WTC11 (cell line): Measurements from ENCODE around the gene WDR83. TPM values are rescaled to one million over a fixed set of nuclear protein-coding genes. Genes with fewer than 3 reads are reported as not detected.

ENCODE experiments used
- ATF1 ChIP-seq: sonication (generic); formaldehyde crosslinking; IDR thresholded peaks from 2 replicates; pipeline ENCODE4 v1.8.1; 2023; ENCODE audit warnings: mild to moderate bottlenecking, moderate library complexity, missing genetic modification reagents
- ATF6 ChIP-seq: sonication (generic); formaldehyde crosslinking; IDR thresholded peaks from 2 replicates; pipeline ENCODE4 v1.8.1; 2023; ENCODE audit warnings: mild to moderate bottlenecking, missing genetic modification reagents
- CBFB ChIP-seq: sonication (generic); formaldehyde crosslinking; IDR thresholded peaks from 2 replicates; pipeline ENCODE4 v1.8.1; 2022; ENCODE audit warnings: mild to moderate bottlenecking, low read depth, missing genetic modification reagents
- EMX1 ChIP-seq: fragments of 250-450 bp; sonication (Bioruptor Pico); IDR thresholded peaks from 2 replicates; pipeline ENCODE4 v1.8.0; 2021; ENCODE audit warnings: mild to moderate bottlenecking
- ETV6 ChIP-seq: sonication (generic); formaldehyde crosslinking; IDR thresholded peaks from 2 replicates; pipeline ENCODE4 v1.8.1; 2022; ENCODE audit warnings: mild to moderate bottlenecking, missing genetic modification reagents
- FOXJ3 ChIP-seq: sonication (generic); formaldehyde crosslinking; IDR thresholded peaks from 2 replicates; pipeline ENCODE4 v1.9.0; 2021; ENCODE audit warnings: missing genetic modification reagents, mild to moderate bottlenecking, borderline replicate concordance
- IRF2 ChIP-seq: sonication (generic); formaldehyde crosslinking; IDR thresholded peaks from 2 replicates; pipeline ENCODE4 v1.8.0; 2022; ENCODE audit warnings: low read depth, missing genetic modification reagents, borderline replicate concordance
- JAZF1 ChIP-seq: fragments of 250-450 bp; sonication (Bioruptor Pico); IDR thresholded peaks from 2 replicates; pipeline ENCODE4 v1.9.0; 2021; ENCODE audit warnings: moderate library complexity, mild to moderate bottlenecking, inconsistent platforms
- JUN ChIP-seq: sonication (generic); formaldehyde crosslinking; IDR thresholded peaks from 2 replicates; pipeline ENCODE4 v1.8.0; 2023; ENCODE audit warnings: mild to moderate bottlenecking, missing genetic modification reagents
- MXD4 ChIP-seq: fragments of 250-450 bp; sonication (Bioruptor Pico); IDR thresholded peaks from 2 replicates; pipeline ENCODE4 v1.8.0; 2021; ENCODE audit warnings: mild to moderate bottlenecking, moderate library complexity, borderline replicate concordance
- MYBL2 ChIP-seq: sonication (generic); formaldehyde crosslinking; IDR thresholded peaks from 2 replicates; pipeline ENCODE4 v1.8.1; 2023; ENCODE audit warnings: mild to moderate bottlenecking, moderate library complexity, missing genetic modification reagents
- OVOL2 ChIP-seq: fragments of 250-450 bp; sonication (Bioruptor Pico); IDR thresholded peaks from 2 replicates; pipeline ENCODE4 v1.9.0; 2021; ENCODE audit warnings: mild to moderate bottlenecking, borderline replicate concordance
- PRRX2 ChIP-seq: fragments of 250-450 bp; sonication (Bioruptor Pico); IDR thresholded peaks from 2 replicates; pipeline ENCODE4 v1.8.0; 2021; ENCODE audit warnings: mild to moderate bottlenecking
- TEAD1 ChIP-seq: sonication (generic); formaldehyde crosslinking; IDR thresholded peaks from 2 replicates; pipeline ENCODE4 v1.8.0; 2022; ENCODE audit warnings: mild to moderate bottlenecking, missing genetic modification reagents
- TEAD4 ChIP-seq: sonication (generic); formaldehyde crosslinking; IDR thresholded peaks from 2 replicates; pipeline ENCODE4 v1.8.0; 2022; ENCODE audit warnings: mild to moderate bottlenecking, missing genetic modification reagents
- ZBTB43 ChIP-seq: sonication (generic); formaldehyde crosslinking; IDR thresholded peaks from 2 replicates; pipeline ENCODE4 v1.8.1; 2023; ENCODE audit warnings: mild to moderate bottlenecking, missing genetic modification reagents
- ZNF121 ChIP-seq: sonication (generic); formaldehyde crosslinking; IDR thresholded peaks from 2 replicates; pipeline ENCODE4 v1.8.0; 2023; ENCODE audit warnings: missing genetic modification reagents
- ZNF317 ChIP-seq: sonication (generic); formaldehyde crosslinking; IDR thresholded peaks from 2 replicates; pipeline ENCODE4 v1.8.1; 2023; ENCODE audit warnings: low read depth, mild to moderate bottlenecking, moderate library complexity, missing genetic modification reagents, borderline replicate concordance
- ZNF671 ChIP-seq: fragments of 250-450 bp; sonication (Bioruptor Pico); IDR thresholded peaks from 2 replicates; pipeline ENCODE4 v1.8.0; 2021; ENCODE audit warnings: mild to moderate bottlenecking
- total RNA-seq: library from RNA; stranded (reverse); gene quantifications from 3 replicates; pipeline ENCODE4 v1.2.3, GENCODE V29; 2021
- TF ChIP-seq, protein P1 (sequence below): sonication (generic); formaldehyde crosslinking; IDR thresholded peaks from 2 replicates; pipeline ENCODE4 v1.8.0; 2023; ENCODE audit warnings: missing genetic modification reagents, mild to moderate bottlenecking, borderline replicate concordance
- TF ChIP-seq, protein P2 (sequence below): fragments of 250-450 bp; sonication (Bioruptor Pico); IDR thresholded peaks from 2 replicates; pipeline ENCODE4 v1.9.0; 2021; ENCODE audit warnings: mild to moderate bottlenecking
- TF ChIP-seq, protein P3 (sequence below): fragments of 200-600 bp; IDR thresholded peaks from 2 replicates; pipeline ENCODE4 v1.8.0; 2022; ENCODE audit warnings: antibody characterized with exemption
- TF ChIP-seq, protein P4 (sequence below): sonication (generic); formaldehyde crosslinking; IDR thresholded peaks from 2 replicates; pipeline ENCODE4 v1.8.1; 2023; ENCODE audit warnings: mild to moderate bottlenecking, moderate library complexity, missing genetic modification reagents
- TF ChIP-seq, protein P5 (sequence below): fragments of 250-450 bp; sonication (Bioruptor Pico); IDR thresholded peaks from 2 replicates; pipeline ENCODE4 v1.9.0; 2021; ENCODE audit warnings: moderate library complexity, mild to moderate bottlenecking, inconsistent platforms, borderline replicate concordance

The WDR83 gene
- total RNA-seq, 1 experiment from 2014 or later, result 21.8 TPM

GRCh38 chr19:12669270-12670158, 2.9 kb downstream of the WDR83 start (continued):
- TF ChIP-seq, protein P1, sequence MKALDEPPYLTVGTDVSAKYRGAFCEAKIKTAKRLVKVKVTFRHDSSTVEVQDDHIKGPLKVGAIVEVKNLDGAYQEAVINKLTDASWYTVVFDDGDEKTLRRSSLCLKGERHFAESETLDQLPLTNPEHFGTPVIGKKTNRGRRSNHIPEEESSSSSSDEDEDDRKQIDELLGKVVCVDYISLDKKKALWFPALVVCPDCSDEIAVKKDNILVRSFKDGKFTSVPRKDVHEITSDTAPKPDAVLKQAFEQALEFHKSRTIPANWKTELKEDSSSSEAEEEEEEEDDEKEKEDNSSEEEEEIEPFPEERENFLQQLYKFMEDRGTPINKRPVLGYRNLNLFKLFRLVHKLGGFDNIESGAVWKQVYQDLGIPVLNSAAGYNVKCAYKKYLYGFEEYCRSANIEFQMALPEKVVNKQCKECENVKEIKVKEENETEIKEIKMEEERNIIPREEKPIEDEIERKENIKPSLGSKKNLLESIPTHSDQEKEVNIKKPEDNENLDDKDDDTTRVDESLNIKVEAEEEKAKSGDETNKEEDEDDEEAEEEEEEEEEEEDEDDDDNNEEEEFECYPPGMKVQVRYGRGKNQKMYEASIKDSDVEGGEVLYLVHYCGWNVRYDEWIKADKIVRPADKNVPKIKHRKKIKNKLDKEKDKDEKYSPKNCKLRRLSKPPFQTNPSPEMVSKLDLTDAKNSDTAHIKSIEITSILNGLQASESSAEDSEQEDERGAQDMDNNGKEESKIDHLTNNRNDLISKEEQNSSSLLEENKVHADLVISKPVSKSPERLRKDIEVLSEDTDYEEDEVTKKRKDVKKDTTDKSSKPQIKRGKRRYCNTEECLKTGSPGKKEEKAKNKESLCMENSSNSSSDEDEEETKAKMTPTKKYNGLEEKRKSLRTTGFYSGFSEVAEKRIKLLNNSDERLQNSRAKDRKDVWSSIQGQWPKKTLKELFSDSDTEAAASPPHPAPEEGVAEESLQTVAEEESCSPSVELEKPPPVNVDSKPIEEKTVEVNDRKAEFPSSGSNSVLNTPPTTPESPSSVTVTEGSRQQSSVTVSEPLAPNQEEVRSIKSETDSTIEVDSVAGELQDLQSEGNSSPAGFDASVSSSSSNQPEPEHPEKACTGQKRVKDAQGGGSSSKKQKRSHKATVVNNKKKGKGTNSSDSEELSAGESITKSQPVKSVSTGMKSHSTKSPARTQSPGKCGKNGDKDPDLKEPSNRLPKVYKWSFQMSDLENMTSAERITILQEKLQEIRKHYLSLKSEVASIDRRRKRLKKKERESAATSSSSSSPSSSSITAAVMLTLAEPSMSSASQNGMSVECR (CRISPR knock-in tag), result peak; percentile 57; the same call in 1 of the 2 replicates
- TF ChIP-seq, protein P2, sequence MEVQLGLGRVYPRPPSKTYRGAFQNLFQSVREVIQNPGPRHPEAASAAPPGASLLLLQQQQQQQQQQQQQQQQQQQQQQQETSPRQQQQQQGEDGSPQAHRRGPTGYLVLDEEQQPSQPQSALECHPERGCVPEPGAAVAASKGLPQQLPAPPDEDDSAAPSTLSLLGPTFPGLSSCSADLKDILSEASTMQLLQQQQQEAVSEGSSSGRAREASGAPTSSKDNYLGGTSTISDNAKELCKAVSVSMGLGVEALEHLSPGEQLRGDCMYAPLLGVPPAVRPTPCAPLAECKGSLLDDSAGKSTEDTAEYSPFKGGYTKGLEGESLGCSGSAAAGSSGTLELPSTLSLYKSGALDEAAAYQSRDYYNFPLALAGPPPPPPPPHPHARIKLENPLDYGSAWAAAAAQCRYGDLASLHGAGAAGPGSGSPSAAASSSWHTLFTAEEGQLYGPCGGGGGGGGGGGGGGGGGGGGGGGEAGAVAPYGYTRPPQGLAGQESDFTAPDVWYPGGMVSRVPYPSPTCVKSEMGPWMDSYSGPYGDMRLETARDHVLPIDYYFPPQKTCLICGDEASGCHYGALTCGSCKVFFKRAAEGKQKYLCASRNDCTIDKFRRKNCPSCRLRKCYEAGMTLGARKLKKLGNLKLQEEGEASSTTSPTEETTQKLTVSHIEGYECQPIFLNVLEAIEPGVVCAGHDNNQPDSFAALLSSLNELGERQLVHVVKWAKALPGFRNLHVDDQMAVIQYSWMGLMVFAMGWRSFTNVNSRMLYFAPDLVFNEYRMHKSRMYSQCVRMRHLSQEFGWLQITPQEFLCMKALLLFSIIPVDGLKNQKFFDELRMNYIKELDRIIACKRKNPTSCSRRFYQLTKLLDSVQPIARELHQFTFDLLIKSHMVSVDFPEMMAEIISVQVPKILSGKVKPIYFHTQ (CRISPR knock-in tag), result 0 out of 2 replicates have a peak, but pooled peaks have one; percentile 19
- TF ChIP-seq FOXJ3, result no peak
- no peak for TF ChIP-seq ZNF317 (CRISPR knock-in tag)
- TF ChIP-seq TEAD1 (CRISPR knock-in tag), result no peak; the same call in 1 of the 2 replicates
- TF ChIP-seq OVOL2, result no peak
- TF ChIP-seq PRRX2, result no peak
- no peak for TF ChIP-seq CBFB
- TF ChIP-seq JUN, result no peak; the same call in none of the 2 replicates
- TF ChIP-seq, protein P3, sequence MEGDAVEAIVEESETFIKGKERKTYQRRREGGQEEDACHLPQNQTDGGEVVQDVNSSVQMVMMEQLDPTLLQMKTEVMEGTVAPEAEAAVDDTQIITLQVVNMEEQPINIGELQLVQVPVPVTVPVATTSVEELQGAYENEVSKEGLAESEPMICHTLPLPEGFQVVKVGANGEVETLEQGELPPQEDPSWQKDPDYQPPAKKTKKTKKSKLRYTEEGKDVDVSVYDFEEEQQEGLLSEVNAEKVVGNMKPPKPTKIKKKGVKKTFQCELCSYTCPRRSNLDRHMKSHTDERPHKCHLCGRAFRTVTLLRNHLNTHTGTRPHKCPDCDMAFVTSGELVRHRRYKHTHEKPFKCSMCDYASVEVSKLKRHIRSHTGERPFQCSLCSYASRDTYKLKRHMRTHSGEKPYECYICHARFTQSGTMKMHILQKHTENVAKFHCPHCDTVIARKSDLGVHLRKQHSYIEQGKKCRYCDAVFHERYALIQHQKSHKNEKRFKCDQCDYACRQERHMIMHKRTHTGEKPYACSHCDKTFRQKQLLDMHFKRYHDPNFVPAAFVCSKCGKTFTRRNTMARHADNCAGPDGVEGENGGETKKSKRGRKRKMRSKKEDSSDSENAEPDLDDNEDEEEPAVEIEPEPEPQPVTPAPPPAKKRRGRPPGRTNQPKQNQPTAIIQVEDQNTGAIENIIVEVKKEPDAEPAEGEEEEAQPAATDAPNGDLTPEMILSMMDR, result no peak
- no peak for TF ChIP-seq ZNF121
- TF ChIP-seq EMX1 (CRISPR knock-in tag), result peak; percentile 66; the same call in 1 of the 2 replicates
- peak; percentile 64; the same call in 1 of the 2 replicates for TF ChIP-seq MYBL2 (CRISPR knock-in tag)
- TF ChIP-seq, protein P4, sequence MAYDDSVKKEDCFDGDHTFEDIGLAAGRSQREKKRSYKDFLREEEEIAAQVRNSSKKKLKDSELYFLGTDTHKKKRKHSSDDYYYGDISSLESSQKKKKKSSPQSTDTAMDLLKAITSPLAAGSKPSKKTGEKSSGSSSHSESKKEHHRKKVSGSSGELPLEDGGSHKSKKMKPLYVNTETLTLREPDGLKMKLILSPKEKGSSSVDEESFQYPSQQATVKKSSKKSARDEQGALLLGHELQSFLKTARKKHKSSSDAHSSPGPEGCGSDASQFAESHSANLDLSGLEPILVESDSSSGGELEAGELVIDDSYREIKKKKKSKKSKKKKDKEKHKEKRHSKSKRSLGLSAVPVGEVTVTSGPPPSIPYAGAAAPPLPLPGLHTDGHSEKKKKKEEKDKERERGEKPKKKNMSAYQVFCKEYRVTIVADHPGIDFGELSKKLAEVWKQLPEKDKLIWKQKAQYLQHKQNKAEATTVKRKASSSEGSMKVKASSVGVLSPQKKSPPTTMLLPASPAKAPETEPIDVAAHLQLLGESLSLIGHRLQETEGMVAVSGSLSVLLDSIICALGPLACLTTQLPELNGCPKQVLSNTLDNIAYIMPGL (CRISPR knock-in tag), result peak; percentile 51; the same call in 1 of the 2 replicates
- TF ChIP-seq MXD4 (CRISPR knock-in tag), result no peak
- no peak for TF ChIP-seq JAZF1 (CRISPR knock-in tag)
- TF ChIP-seq ZNF671 (CRISPR knock-in tag), result no peak
- TF ChIP-seq, protein P5, sequence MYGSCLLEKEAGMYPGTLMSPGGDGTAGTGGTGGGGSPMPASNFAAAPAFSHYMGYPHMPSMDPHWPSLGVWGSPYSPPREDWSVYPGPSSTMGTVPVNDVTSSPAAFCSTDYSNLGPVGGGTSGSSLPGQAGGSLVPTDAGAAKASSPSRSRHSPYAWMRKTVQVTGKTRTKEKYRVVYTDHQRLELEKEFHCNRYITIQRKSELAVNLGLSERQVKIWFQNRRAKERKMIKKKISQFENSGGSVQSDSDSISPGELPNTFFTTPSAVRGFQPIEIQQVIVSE, result no peak
- TF ChIP-seq IRF2 (CRISPR knock-in tag), result no peak
- TF ChIP-seq ATF1 (CRISPR knock-in tag), result no peak
- TF ChIP-seq ZBTB43 (CRISPR knock-in tag), result no peak
- TF ChIP-seq ATF6, result no peak
- TF ChIP-seq TEAD4 (CRISPR knock-in tag), result 0 out of 2 replicates have a peak, but pooled peaks have one; percentile 33
- TF ChIP-seq ETV6 (CRISPR knock-in tag), result no peak
